Stimulated activated CD4-positive, alpha-beta T cell treated with anti-CD3 and anti-CD28 coated beads, Interleukin-15, amount 100 ng/mL, for 48 hours (primary cell): ENCODE data around the gene KISS1.
"Not testable (repeated sequence)": the region's sequence is repeated elsewhere in the genome, so short reads cannot be mapped to it uniquely, and the experiment has no call there.

Source experiments
- DNase-seq, 2 donors: peaks; one replicate each; pipeline ENCODE4 v3.0.0-alpha.2; 2020; ENCODE audit warnings: low read depth in 2 of 2

KISS1 gene, protein sequence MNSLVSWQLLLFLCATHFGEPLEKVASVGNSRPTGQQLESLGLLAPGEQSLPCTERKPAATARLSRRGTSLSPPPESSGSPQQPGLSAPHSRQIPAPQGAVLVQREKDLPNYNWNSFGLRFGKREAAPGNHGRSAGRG

DNA sequence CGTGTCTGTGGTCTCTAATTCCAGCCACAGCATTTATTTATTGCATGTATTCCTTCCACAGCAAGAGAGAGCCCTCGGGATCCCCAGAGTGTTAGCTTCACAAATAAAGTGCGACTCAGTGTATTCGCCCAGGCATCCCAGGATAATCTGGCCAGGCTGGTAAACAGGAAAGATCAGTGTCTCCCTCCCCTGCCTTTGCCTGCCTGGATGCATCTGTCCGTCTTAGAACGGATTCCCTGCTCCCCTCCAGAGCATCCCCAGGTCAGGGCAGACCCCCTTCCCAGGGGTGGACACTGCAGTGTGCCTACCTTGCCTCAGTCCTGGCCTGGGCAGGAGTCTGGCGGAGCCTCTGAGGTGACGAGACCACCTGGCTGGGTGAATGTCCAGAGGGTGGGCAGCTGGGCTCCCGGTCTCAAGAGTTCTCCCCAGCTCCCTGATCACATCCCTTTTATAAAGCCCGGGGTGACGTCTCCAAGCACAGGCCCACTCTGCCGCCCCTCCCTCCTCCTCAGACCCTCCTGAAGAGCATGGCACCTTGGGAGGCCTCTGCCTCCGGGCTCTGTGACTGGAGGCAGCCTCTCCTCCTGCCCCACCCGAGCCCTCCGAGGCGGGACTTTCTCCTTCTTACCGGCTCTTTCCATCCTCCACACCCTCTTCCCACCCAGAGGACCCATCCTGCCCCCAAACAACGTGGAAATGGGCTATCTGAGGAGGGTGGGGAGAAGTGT is at the start of gene KISS1:
Gene KISS1 (minus strand): TSS at position 424 of the 728 bp plus-strand sequence. CDS start 3,615 bp downstream, outside the sequence.
- no peak for DNase-seq

DNA sequence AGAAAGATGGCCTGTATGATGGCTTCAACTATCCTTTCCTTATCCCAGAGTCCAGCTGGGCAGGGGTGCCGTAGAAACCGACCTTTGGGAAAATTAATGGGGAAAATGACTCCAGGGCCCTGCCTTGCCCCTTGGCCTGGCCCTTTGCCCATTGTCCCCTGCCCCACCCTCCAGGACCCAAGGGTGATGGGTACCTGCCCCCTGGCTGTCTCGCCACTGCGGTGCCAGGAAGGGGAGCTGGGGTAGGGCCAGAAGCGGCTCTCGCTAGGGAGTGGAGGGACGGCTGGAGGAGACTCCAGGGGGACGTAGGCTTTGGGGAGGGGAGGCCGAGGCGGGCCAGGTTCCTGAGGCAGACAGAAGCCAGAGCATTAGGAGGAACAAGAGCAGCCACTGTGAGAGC is 46.6 kb upstream of the KISS1 start:
- DNase-seq: no peak

DNA sequence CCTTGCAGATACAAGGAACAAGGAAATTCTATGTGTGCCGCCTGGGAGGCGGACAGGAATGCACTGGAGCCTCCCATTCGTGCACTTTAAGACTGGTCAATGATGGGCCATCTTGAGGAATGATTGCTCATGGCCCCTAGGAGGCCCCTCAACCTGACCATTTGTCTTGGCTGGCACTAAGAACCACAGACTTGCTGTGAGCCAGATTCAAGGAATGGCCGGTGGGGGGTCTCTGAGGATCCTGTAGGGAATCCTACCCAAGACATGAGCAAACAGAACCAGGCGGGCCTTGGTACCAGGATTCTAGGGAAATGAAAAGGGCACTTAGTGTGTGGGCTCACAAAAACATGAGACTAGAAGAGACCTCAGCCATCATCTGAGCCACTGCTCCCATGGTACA is 45.6 kb upstream of the KISS1 start:
- DNase-seq: no peak

DNA sequence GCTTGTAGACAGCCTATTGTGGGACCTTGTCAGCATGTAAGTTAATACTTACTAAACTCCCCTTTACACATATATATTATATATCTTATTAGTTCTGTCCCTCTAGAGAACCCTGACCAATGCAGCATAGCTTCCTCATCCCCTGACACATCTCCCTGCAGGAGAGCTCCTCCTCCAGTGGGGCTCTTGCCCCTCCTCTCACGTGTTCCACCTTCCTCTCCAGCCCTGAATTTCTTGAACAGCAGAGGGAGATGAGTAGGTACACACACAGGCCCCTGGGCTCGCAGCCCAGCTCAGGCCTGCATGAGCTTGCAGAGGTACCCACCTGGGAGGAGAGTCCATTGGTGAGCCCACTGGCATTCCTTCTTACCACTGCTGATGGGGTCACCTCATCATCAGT is 44.8 kb upstream of the KISS1 start:
- DNase-seq: no peak

DNA sequence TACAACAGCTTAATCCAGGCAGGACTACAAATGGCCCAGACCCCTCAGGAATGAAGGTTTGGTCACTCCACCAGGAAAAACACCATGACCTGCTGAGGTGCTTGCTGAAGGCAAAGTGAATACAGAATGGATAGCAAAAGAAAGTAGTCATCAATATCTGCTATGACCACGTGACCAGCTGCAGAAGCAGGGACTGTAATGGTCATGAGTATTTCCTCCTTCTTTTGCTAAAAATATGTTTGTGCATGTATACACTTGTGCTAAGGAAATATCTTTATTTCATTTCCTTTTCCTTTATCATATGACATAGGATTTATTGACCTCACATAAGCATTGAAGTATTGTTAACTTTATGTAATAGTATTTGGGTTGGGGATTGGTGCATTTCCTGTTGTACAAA is 43.9 kb upstream of the KISS1 start:
- no peak for DNase-seq

DNA sequence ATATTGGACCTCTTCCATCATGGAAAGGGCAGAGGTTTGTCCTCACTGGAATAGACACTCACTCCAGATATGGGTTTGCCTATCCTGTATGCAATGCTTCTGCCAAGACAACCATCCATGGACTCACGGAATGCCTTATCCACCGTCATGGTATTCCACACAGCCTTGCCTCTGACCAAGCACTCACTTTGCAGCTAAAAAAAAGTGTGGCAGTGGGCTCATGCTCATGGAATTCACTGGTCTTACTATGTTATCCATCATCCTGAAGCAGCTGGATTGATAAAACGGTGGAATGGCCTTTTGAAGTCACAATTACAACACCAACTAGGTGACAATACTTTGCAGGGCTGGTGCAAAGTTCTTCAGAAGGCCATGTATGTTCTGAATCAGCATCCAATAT is 43.1 kb upstream of the KISS1 start:
- DNase-seq: not testable (repeated sequence)

DNA sequence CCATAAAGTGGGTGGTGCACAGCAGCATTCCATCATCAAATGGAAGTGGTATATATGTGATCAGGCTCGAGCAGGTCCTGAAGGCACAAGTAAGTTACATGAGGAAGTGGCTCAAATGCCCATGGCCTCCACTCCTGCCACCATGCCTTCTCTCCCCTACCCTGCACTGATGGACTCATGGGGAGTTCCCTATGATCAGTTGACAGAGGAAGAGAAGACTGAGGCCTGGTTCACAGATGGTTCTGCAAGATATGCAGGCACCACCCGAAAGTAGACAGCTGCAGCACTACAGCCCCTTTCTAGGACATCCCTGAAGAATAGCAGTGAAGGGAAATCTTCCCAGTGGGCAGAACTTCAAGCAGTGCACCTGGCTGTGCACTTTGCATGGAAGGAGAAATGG is 42.2 kb upstream of the KISS1 start:
- not testable (repeated sequence) for DNase-seq

DNA sequence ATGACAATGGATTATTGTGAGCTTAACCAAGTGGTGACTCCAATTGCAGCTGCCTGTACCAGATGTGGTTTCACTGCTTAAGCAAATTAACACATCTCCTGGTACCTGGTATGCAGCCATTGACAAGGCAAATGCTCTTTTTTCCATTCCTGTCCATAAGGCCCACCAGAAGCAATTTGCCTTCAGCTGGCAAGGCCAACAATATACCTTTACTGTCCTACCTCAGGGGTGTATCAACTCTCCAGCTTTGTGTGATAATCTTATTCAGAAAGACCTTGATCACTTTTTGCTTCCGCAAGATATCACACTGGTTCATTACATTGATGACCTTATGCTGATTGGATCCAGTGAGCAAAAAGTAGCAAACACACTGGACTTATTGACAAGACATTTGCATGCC is 41.2 kb upstream of the KISS1 start:
- not testable (repeated sequence) for DNase-seq

DNA sequence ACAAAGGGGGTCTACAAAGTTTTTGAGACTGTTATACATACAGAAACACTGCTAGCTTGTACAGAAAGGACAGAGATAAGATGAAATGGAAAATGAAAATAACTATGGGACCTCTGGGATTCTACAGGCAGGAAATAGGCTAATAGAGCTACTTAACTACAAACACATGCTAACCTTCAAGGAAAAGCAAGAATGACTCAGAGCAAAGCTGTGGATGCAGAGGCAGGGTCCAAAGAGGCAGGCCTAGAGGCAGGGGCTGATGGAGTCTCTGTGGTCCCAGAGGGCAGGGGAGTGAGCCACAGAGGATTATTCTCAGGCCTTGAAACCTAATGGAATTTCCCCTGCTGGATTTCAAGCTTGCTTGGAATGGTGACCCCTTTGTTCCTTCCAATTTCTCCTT is 36.2 kb upstream of the KISS1 start:
- DNase-seq: no peak

DNA sequence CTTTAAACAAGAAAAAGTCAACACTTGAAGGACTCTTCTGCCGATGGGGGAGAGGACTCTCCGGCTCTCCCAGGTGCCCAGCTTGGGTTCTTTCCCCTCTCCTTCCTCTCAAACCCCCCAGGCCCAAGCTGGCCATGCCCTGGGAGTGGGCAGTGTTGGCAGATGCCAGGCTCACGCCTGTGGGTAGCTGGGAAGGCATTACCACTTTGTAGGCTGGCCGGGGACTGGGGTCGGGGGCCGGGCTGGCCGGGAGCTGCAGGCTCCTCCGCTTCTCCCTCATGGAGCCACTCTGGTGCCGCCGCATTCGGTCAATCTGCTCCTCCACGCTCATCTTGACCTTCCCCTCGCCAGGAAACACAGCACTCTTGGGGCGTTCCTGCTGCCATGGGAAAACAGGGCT is 33.9 kb upstream of the KISS1 start:
- DNase-seq: no peak

DNA sequence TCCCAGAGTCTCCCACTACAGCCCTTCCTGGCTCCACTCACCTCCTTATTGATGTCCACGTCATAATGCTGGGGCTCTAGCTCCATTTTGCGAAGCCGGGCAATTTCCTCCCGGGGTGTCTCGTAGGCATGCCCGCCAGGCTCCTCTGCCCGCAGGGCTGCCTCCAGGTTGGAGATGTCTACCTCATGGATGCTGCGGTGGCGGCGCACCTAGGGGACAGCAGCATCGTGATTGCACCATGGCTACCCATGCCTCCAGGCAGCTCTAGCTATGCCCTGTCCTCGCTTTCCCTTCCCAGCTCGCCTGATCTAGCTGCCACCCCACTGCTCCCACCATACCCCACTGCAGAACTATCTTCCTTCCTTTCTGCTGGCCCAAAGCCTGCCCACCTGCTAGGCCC is 32.6 kb upstream of the KISS1 start:
- DNase-seq: no peak

DNA sequence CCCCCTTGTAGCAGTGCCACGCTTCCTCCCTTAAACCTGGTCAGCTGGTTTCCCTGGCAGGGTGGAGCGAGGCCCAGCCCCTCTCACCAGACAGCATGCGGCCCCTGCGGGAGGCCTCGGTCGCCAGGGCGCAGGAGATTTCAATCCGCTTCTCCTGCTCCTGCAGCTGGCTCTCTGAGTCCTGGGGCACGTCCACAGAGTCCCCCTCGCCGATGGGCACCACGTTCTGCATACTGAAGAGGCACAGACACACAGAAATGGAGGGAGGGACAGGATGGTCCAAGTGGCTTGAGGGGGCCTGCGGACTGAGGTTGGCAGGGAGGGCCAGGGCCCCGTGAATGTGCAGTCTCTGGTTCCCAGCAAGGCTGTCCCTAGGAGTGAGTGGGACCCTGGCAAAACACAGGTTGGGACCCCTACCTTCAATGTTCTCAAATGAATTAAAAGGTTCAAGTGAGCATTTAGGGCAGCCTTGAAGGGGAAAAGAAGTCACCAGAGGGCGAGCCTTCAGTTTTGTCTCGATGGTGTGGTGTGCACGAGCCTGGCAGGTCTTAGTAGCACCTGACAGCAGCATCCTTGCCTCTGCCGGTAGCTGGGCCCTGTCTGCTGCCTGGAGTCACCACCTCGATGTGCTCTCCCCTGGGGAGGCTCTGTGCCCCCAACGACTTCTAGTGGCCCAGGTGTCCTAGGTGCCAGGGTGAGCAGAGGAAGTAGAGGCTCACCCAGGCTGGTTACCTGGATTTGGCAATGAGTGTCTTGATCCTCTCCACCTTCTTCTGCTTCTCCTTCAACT is 31.9 kb upstream of the KISS1 start:
- DNase-seq: no peak

DNA sequence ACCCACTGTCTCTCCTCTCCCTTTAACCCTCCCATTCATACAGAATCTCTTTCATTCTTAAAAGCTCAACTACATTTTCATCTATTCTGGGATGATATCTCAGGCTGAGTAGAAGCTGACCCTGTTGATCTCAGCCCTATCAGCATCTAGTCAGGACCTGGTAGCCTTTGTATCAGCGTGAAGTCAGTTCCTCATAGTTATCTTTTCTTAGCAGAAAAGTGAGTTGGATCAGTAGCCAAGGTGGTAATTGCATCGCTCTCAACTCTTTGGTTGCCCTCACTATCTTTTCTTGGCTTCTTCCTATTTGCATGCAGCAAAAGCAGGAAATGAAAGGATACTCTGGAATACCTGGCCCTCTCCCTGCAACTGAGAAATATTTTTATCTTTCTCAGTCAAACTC is 31.1 kb upstream of the KISS1 start:
- no peak for DNase-seq

DNA sequence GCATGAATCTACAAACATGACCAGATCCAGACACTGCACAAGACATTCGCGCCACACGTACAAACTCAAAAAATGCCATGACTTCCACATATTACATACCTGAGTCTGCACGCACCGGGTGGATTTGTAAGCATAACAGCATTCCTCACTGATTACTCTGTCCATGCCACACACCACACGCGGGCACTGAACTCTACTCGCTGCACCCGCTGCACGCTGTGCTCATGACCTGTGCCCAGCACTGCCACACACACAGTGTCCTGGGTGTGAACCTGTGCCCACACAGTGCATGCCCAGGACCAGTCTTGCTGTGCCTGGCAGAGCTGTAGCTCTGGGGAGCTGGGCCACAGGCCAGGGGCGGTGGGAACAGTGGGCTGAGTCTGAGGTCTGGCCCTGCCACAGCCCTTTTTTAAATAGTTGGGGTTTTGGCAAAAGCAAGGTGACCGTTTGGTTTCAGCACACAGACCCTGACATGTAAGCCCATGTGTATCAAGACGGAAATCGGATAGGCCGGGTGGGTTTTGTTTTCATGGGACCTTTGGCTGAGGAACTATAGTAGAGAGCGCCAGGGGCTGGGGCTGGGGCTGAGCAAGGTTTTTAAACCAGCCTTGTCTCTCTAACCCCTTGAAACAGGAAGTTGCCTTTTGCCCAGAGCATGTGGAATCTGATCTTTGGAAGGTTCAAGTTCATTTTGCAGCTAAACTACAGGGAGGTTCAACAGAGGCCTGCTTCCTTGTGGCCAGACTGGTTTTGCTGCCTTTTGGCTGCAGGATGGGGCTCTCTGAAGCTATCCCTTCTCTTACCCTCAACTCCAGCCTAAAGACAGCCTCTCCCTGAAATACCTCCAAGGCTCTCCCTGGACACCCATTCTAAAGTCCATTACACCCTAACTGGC is 29.8 kb upstream of the KISS1 start:
- no peak for DNase-seq

DNA sequence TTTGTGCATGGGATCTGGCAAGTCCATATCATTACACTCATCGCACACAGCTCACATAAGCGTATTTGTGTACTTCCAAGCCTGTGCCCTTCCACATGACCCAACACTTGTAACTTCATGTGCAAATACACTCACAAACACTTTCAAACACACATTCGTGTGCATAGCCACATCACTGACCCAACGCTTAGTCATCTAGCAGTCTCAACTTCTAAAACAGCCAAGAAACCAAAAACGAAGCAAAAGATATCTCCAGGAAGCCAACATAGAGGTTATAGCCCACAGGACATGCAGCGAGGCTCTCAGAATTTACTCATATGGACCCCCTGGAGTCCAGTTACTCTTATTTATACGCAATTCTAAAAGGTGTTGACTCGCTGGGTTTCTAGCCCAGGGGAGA is 28.4 kb upstream of the KISS1 start:
- no peak for DNase-seq

DNA sequence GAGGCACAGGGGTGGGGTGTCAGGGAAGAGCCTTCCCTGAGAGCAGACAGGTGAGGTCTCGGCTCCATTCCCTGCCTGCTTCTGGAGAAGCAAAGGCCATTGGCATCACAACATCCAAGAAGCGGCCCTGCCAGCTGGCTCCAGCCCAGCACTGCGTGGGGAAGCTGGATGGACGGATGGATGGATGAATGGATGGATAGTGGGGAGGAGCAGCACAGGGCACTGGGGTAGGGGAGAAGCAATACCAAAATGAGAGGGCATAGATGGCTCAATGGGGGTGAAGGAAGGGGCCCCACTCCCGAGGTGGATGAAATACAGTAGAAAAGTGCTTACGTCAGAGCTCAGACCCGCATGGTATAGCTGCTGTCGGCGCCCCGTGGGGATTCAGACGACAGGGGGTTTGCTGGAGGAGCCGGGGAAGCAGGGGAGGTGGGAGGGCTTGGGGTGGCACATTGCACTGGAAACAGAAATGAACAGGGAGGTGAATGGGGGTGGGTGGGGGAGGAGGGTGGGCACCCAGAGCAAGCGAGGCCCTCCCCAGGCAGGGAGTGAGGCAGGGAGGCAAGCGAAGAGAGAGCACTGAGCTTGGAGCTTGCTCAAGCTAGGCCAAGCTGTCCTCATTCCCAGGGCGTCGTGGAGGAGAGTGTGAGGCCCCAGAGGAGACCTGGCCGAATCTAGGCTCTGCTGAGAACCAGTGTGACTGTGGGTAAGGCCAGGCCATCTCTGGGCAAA is 27.0 kb upstream of the KISS1 start:
- no peak for DNase-seq

DNA sequence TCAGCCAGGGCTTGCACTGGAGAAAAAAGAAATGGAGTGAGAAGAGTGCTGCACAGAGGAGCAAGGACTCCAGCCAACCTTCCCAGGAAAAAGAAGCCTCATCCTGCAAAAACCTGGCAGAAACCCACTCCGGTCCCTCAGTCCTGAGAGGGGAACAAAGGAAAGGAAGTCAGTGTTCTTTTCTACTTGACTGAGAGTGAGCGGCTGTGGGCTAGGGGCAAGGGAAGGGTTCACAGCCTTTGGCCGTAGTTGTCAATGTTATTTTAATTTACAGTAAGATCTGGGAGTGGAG is 26.4 kb upstream of the KISS1 start:
- no peak for DNase-seq

DNA sequence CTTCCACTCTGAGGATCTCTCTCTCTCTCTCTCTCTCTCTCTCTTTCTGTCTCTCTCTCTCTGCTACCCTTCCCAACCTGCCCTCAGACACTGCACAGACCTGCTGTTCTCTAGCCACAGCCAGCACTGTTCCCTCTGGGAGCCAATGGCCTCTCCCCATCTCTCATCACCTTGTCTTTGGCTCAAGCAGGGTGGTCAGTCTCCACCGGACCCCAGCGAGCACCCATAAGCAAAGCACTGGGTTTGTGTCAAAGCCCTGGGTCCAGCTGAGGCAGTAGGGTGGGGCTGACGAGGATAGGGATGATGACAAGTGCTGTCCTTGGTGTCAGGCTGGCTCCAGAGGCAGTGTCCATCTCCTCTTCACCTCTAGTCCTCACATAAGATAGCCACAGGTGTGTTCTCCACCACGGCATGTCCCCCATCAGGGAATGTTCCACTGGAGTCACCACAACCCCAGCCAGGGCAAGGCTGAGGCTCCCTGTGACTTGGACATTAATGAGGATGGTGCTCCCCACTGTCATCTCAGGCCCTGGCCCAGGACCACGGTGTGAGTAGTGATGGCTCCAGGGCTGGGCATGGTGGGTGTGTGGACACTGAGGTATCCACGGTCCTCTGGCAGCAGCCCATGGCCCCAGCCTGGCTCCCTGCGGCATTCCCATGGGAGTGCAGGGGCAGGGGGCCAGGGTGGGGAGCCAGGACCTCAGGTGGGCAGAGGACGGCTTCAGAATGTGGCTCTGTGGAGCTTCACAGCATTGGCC is 25.9 kb upstream of the KISS1 start:
- DNase-seq: no peak

DNA sequence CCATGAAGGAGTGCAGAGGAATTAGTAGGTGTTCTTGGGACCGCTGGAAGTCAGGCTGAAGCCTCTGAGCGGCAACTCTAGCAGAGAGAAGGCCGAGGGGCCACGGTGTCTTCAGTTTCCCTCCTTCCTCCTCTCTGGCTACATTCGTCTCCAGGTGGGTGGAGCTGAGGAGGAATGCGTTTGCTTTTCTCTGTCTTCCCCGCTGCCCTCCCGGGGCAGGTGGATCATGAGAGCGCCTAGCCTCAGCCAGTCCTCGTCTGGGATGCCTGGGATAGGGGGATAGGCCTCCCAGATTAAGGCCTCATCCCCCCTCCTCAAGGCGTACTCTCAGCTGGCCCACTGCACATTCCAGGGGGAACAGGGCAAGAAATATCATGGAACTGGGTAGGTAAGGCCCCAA is 25.0 kb upstream of the KISS1 start:
- no peak for DNase-seq

DNA sequence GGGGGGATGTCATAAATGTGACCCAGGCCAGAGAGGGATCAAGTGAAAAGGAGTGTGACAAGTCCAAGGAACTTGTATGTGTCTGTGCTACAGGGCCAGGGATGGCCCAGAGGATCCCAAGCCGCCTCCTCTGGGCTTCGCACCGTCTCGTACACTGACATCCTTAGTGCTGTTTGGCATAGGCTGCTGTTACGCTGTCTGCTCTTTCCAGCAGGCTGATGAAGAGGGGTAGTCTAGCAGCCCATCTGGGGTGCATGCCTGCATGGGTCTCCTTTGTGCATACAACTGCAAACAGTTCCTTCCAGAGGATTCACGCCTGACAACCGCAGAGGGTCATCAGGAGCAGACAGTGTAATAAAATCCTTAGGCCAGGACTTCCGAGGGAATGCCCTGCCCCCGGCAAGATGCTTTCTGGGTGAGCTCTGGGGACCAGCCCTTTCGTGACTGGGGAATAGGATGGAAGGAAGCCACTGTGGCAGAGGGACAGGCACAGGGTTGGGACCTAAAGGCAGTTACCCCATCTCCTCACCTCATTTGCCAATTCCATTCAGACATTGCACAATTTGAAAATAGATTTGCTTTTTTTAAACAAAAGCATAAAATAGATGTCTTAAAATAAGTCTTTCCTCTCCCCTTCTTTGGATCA is 23.8 kb upstream of the KISS1 start:
- no peak for DNase-seq
